Sigmoid colon (tissue), 7 donors: ENCODE measurements around the gene RPA4. TPM values are rescaled to one million over a fixed set of nuclear protein-coding genes. Genes with fewer than 3 reads are reported as not detected.
"Not testable (repeated sequence)": the region's sequence is repeated elsewhere in the genome, so short reads cannot be mapped to it uniquely, and the experiment has no call there.

Source experiments
- DNase-seq: peaks from one replicate; pipeline ENCODE4 v3.0.0-alpha.2; 2019
- H3K27ac ChIP-seq, 4 donors: fragments of 200-600 bp; sonication (generic); one replicate each; pipeline ENCODE4 v1.5.1; 2016 to 2019; ENCODE audit warnings: mild to moderate bottlenecking in 1 of 4
- H3K27me3 ChIP-seq, 3 donors: fragments of 200-600 bp; sonication (generic); one replicate each; pipeline ENCODE4 v1.5.1; 2019; ENCODE audit warnings: mild to moderate bottlenecking in 1 of 3
- H3K36me3 ChIP-seq, 4 donors: fragments of 200-600 bp; sonication (generic); one replicate each; pipeline ENCODE4 v1.5.1; 2016 to 2019
- H3K4me1 ChIP-seq, 4 donors: fragments of 200-600 bp; sonication (generic); one replicate each; pipeline ENCODE4 v1.5.1; 2017 to 2019
- H3K4me3 ChIP-seq, 4 donors: fragments of 200-600 bp; sonication (generic); one replicate each; pipeline ENCODE4 v1.5.1; 2017 to 2019; ENCODE audit warnings: mild to moderate bottlenecking in 2 of 4, moderate library complexity in 1 of 4
- H3K9me3 ChIP-seq, 4 donors: fragments of 200-600 bp in 3 of 4; sonication (generic) in 3 of 4; one replicate each; pipeline versions ENCODE4 v1.5.1 to v1.6.1; 2013 to 2019
- EP300 ChIP-seq, 4 donors: sonication (generic); formaldehyde crosslinking; IDR thresholded peaks; one replicate each; pipeline ENCODE4 v1.6.1; 2017; ENCODE audit warnings: antibody characterized with exemption in 4 of 4
- POLR2A ChIP-seq, 2 donors: fragments of 450-650 bp; IDR thresholded peaks; one replicate each; pipeline ENCODE4 v1.6.1; 2016; ENCODE audit warnings: antibody characterized with exemption in 2 of 2, mild to moderate bottlenecking in 2 of 2, moderate library complexity in 2 of 2
- POLR2AphosphoS5 ChIP-seq, 4 donors: sonication (generic); formaldehyde crosslinking; IDR thresholded peaks; one replicate each; pipeline ENCODE4 v1.6.1; 2017; ENCODE audit warnings: antibody characterized with exemption in 4 of 4
- WGBS, 2 donors: extraction: QIAGEN DNeasy Blood & Tissue Kit; methylation state at CpG; one replicate each; pipeline ENCODE4 v1.1.7; 2013; 5-methylcytosine and 5-hydroxymethylcytosine counted together
- intact Hi-C: fragments of 100-400 bp; cut with DNase I; formaldehyde crosslinking; loops from one replicate; pipeline ENCODE4 v1.15.1; 2023
- polyA plus RNA-seq, 3 donors: library from polyadenylated mRNA; stranded (reverse); fragments of 200-250 nt; gene quantifications; one replicate each; pipeline ENCODE4 v1.2.3, GENCODE V29; 2013
- total RNA-seq, 4 donors: library from RNA; depleted of rRNA; stranded (reverse); fragments of >200 nt; gene quantifications; one replicate each; pipeline ENCODE4 v1.1.0, GENCODE V29; 2016
- TF ChIP-seq, protein P1 (sequence below), 4 experiments: fragments of 450-650 bp in 3 of 4; fragments of 200-600 bp in 1 of 4; IDR thresholded peaks; one replicate each; pipeline ENCODE4 v1.5.1; 2016 to 2019; ENCODE audit warnings: antibody characterized with exemption in 4 of 4, mild to moderate bottlenecking in 3 of 4, moderate library complexity in 2 of 4
- donor health status: healthy with polysubstance abuse.
- donor health status: Bipolar disorder and iron deficiency.
- donor health status: healthy.

RPA4 gene
- total and polyA plus RNA-seq, 7 donors, result 0.22 to 3.9 (median 1.1) TPM; not detected in 2

DNA sequence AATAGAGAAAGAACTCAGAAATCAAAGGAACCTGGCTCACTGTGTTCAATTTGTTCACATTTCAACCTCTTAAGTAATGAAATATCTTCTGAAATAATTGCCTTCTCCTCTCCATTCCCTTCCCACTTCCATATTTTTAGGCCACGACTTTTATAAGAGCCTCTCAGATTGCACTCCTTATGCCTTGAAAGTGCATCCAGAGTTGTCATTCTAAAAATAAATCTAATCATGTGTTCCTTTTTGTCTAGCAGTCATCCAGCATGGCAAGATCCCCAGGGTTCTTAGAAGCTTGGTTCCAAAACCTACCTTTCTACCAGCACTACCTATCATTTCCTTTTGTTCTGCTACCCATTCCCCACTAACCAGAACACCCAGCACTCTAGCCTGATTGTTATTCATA, 42.4 kb upstream of the RPA4 start:
- H3K36me3 ChIP-seq, result no peaks in the 10 kb centered on the region
- no peak overlapping the region for H3K27ac ChIP-seq
- H3K27me3 ChIP-seq, result no peaks in the 10 kb centered on the region
- H3K4me3 ChIP-seq, result no peak overlapping the region
- H3K4me1 ChIP-seq, result no peaks in the 10 kb centered on the region
- intact Hi-C loops, result no loop called here
- no peaks in the 10 kb centered on the region for H3K9me3 ChIP-seq
- no peak for DNase-seq
- 97 to 100% methylated on average over 1 of the region's 1 CpG for WGBS, 2 donors
- TF ChIP-seq, protein P1, sequence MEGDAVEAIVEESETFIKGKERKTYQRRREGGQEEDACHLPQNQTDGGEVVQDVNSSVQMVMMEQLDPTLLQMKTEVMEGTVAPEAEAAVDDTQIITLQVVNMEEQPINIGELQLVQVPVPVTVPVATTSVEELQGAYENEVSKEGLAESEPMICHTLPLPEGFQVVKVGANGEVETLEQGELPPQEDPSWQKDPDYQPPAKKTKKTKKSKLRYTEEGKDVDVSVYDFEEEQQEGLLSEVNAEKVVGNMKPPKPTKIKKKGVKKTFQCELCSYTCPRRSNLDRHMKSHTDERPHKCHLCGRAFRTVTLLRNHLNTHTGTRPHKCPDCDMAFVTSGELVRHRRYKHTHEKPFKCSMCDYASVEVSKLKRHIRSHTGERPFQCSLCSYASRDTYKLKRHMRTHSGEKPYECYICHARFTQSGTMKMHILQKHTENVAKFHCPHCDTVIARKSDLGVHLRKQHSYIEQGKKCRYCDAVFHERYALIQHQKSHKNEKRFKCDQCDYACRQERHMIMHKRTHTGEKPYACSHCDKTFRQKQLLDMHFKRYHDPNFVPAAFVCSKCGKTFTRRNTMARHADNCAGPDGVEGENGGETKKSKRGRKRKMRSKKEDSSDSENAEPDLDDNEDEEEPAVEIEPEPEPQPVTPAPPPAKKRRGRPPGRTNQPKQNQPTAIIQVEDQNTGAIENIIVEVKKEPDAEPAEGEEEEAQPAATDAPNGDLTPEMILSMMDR (IDR thresholded peaks at IDR 0.05), result no peak
- TF ChIP-seq POLR2A (IDR thresholded peaks at IDR 0.05) (no peak), EP300 (IDR thresholded peaks at IDR 0.05) (no peak), POLR2AphosphoS5 (IDR thresholded peaks at IDR 0.05) (no peak)

DNA sequence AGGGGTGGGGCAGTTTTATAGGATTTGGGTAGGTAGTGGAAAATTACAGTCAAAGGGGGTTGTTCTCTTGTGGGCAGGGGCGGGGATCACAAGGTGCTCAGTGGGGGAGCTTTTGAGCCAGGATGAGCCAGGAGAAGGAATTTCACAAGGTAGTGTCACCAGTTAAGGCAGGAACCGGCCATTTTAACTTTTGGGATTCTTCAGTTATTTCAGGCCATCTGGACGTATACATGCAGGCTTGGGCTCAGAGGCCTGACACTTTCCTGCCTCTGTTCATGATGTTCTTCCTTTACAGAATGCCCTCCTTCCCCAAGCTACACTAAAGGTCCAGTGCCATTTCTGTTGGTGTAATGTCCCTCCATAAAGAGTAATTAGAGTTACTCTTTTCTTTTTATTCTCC, 41.8 kb upstream of the RPA4 start:
- H3K9me3 ChIP-seq, H3K36me3 ChIP-seq, H3K4me3 ChIP-seq, DNase-seq, H3K27me3 ChIP-seq, intact Hi-C loops, H3K4me1 ChIP-seq, H3K27ac ChIP-seq: not testable (repeated sequence)
- WGBS, 2 donors, result 86 to 89% methylated on average over 3 of the region's 3 CpGs

DNA sequence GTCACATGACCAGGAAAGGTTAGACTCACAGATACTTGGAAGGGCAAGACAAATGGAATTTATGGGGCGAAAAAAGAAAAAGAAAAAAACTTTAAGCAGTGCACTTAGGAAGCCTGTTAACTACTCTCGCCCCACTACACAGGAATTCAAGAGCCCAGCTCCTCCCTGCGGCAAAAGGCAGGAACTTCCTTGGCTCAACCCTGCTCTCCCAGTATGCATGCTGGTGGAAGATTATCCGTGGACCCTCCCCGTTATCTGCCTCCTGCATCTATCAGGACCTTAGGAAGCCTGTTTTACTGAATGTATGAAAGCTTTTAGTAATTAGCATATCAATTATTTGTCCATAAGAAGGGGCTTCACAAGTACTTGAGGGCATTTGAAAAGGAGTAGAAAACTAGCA, 40.1 kb upstream of the RPA4 start:
- Histone ChIP-seq H3K9me3 (no peaks in the 10 kb centered on the region), H3K27me3 (no peaks in the 10 kb centered on the region), H3K4me3 (no peak overlapping the region), H3K36me3 (no peaks in the 10 kb centered on the region), H3K4me1 (no peaks in the 10 kb centered on the region), H3K27ac (no peak overlapping the region)
- WGBS, 2 donors, result 88 to 98% methylated on average over 5 of the region's 5 CpGs
- intact Hi-C loops, result no loop called here
- DNase-seq, result no peak
- no peak for TF ChIP-seq EP300 (IDR thresholded peaks at IDR 0.05)
- no peak for TF ChIP-seq POLR2A (IDR thresholded peaks at IDR 0.05)
- TF ChIP-seq, protein P1 (IDR thresholded peaks at IDR 0.05), result no peak
- no peak for TF ChIP-seq POLR2AphosphoS5 (IDR thresholded peaks at IDR 0.05)

DNA sequence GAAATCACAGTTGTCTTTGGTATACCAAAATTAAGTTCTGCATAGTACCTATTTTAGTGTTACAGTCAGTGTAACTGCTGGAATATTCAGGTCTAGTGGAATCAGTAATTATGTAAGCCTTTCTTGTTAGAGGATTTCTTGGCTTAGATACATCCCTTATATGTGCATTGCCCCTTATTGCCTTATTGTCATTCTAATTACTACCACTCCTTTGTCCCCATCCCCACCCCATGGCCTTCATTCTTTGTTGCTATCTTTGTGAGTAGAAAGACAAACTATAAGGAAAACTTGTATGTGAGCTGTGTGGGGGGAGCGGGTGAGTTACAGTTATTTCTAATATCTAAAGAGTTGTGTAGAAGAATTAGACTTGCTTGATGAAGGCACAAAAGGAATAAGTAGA, 36.9 kb upstream of the RPA4 start:
- intact Hi-C loops, result no loop called here
- H3K27ac ChIP-seq, result no peak overlapping the region
- H3K27me3 ChIP-seq, result no peaks in the 10 kb centered on the region
- no peak overlapping the region for H3K4me3 ChIP-seq
- no peak for DNase-seq
- 98% methylated on average over 1 of the region's 1 CpG for WGBS, 2 donors
- no peak for TF ChIP-seq POLR2AphosphoS5 (IDR thresholded peaks at IDR 0.05)
- TF ChIP-seq POLR2A (IDR thresholded peaks at IDR 0.05), result no peak
- TF ChIP-seq EP300 (IDR thresholded peaks at IDR 0.05), result no peak
- TF ChIP-seq, protein P1 (IDR thresholded peaks at IDR 0.05), result no peak
- no peaks in the 10 kb centered on the region for H3K36me3 ChIP-seq
- H3K9me3 ChIP-seq, result no peaks in the 10 kb centered on the region
- H3K4me1 ChIP-seq, result no peaks in the 10 kb centered on the region

DNA sequence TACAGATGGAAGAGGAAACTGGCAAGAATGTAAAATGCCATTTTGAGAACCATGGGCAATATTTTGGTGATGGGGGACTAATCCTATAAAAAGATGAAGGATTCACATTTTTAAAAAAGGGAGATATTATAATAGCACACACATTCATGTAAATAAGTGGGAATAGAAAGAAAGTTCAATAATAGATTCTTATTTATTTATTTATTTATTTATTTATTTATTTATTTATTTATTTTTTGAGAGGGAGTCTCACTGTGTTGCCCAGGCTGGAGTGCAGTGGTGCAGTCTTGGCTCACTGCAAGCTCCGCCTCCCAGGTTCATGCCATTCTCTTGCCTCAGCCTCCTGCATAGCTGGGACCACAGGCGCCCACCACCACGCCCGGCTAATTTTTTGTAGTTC, 24.3 kb upstream of the RPA4 start:
- H3K27ac ChIP-seq, H3K9me3 ChIP-seq, H3K4me3 ChIP-seq, H3K4me1 ChIP-seq, intact Hi-C loops, DNase-seq, H3K27me3 ChIP-seq, H3K36me3 ChIP-seq: not testable (repeated sequence)
- 98 to 99% methylated on average over 4 of the region's 4 CpGs for WGBS, 2 donors

DNA sequence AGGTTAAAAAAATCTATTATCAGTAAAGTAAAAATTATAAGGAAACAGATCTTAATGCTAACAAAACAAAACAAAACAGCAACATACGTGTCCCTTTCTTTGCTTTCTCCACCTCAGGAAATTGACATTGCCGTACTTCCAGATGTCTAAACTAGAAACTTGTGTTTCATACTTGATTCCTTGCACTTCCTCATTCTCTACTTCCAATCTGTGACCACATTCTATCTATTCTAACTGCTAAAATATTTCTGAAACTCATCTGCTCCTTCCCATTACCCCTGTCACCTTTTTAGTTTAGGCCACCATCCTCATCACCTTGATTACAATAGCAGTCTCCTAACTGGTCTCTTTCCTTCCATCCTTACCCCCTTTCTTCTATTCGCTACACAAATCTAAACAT, 22.5 kb upstream of the RPA4 start:
- H3K4me1 ChIP-seq, result peaks cover 0 to 5% (median 0%) of the 10 kb centered on the region in 4 donors
- DNase-seq, result no peak
- H3K27ac ChIP-seq, result no peak overlapping the region
- H3K27me3 ChIP-seq, result no peaks in the 10 kb centered on the region
- no peaks in the 10 kb centered on the region for H3K9me3 ChIP-seq
- H3K36me3 ChIP-seq, result no peaks in the 10 kb centered on the region
- intact Hi-C loops, result no loop called here
- TF ChIP-seq, protein P1 (IDR thresholded peaks at IDR 0.05), result no peak
- TF ChIP-seq POLR2A (IDR thresholded peaks at IDR 0.05), result no peak
- no peak for TF ChIP-seq POLR2AphosphoS5 (IDR thresholded peaks at IDR 0.05)
- TF ChIP-seq EP300 (IDR thresholded peaks at IDR 0.05), result no peak
- H3K4me3 ChIP-seq, result no peak overlapping the region
- 60 to 86% methylated on average over 3 of the region's 3 CpGs for WGBS, 2 donors
